ENCODE measurements around the gene ABCA4.
"Not testable (repeated sequence)": the region's sequence is repeated elsewhere in the genome, so short reads cannot be mapped to it uniquely, and the experiment has no call there.

ABCA4 gene

DNA sequence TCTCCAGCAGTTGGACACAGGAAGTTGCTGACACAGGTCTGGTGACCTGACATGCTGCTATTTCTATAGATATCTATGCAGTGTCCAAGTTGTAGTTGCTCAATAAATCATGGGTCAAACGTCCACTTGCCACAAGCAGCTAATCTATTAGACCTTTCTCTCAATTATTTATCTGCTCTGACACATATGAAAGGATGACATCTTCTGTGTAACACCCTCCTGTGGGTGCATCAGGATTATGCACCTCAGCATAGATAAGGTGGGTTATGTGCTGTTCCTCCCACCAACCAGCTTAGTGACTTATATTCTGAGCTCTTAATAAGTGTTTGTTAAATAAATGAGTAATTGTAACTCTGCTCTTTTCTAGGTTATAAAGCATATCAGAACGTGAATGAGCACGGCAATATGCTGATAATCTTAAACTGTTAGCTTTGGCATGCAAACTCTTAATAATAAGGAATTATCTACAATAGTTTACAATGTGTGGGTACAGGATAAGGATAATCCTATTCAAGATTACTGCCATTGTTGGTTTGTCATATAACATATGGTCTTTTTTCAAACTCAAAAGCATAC, 121.0 kb downstream of the ABCA4 start:
- POLR2A ChIA-PET, result no interaction called here
- CTCF ChIA-PET, result interaction anchor here (0.7 to 1.3 kb wide), 3 partner anchors 39 to 336 kb away, joined by 3 to 6 read pairs (median 3); no protein-coding TSS in a partner anchor
- H3K9me3 ChIP-seq (ENCODE audit: control insufficient read depth, insufficient read depth, low read depth, low read length), result no peaks in the 10 kb centered on the region
- H3K27ac ChIP-seq (ENCODE audit: extremely low read depth, low read depth, low read length), result no peak overlapping the region
- no peaks in the 10 kb centered on the region for H3K4me1 ChIP-seq (ENCODE audit: control insufficient read depth, insufficient read depth, low read length)
- TF ChIP-seq ZNF529 (tag by site-specific recombination; IDR thresholded peaks at IDR 0.05; ENCODE audit: insufficient replicate concordance), result no peak
- TF ChIP-seq ZNF292 (tag by site-specific recombination; IDR thresholded peaks at IDR 0.05; ENCODE audit: borderline replicate concordance, low read depth), result no peak
- no peak for TF ChIP-seq ZNF140 (tag by site-specific recombination; IDR thresholded peaks at IDR 0.05)
- TF ChIP-seq ZBTB17 (tag by site-specific recombination; IDR thresholded peaks at IDR 0.05), result no peak
- no peak for TF ChIP-seq ZNF24 (tag by site-specific recombination; IDR thresholded peaks at IDR 0.05)
- TF ChIP-seq ZBTB1 (tag by site-specific recombination; IDR thresholded peaks at IDR 0.05), result no peak
- no peak for TF ChIP-seq TRIM28 (IDR thresholded peaks at IDR 0.05; ENCODE audit: borderline replicate concordance, low read length)
- no peak for TF ChIP-seq INSM2 (tag by site-specific recombination; IDR thresholded peaks at IDR 0.05)
- no peak for TF ChIP-seq ZBTB48 (tag by site-specific recombination; IDR thresholded peaks at IDR 0.05)
- no peak for TF ChIP-seq ZFP37 (tag by site-specific recombination; IDR thresholded peaks at IDR 0.05)
- no peak for TF ChIP-seq ZNF311 (tag by site-specific recombination; IDR thresholded peaks at IDR 0.05; ENCODE audit: borderline replicate concordance)
- TF ChIP-seq ZNF600 (tag by site-specific recombination; IDR thresholded peaks at IDR 0.05), result no peak
- no peak for TF ChIP-seq SP7 (tag by site-specific recombination; IDR thresholded peaks at IDR 0.05)
- no peak for TF ChIP-seq ZNF16 (tag by site-specific recombination; IDR thresholded peaks at IDR 0.05; ENCODE audit: low read depth)
- no peak for TF ChIP-seq ZBTB21 (tag by site-specific recombination; IDR thresholded peaks at IDR 0.05)
- TF ChIP-seq, protein P1, sequence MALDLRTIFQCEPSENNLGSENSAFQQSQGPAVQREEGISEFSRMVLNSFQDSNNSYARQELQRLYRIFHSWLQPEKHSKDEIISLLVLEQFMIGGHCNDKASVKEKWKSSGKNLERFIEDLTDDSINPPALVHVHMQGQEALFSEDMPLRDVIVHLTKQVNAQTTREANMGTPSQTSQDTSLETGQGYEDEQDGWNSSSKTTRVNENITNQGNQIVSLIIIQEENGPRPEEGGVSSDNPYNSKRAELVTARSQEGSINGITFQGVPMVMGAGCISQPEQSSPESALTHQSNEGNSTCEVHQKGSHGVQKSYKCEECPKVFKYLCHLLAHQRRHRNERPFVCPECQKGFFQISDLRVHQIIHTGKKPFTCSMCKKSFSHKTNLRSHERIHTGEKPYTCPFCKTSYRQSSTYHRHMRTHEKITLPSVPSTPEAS (tag by site-specific recombination; IDR thresholded peaks at IDR 0.05), result no peak
- no peak for TF ChIP-seq KLF1 (tag by site-specific recombination; IDR thresholded peaks at IDR 0.05)
- TF ChIP-seq ZNF239 (tag by site-specific recombination; IDR thresholded peaks at IDR 0.05), result no peak
- H3K36me3 ChIP-seq (ENCODE audit: control insufficient read depth in 2 of 2, insufficient read depth in 1 of 2, low read length in 2 of 2), result no peaks in the 10 kb centered on the region
- H3K4me3 ChIP-seq (ENCODE audit: low read depth, low read length), result no peak overlapping the region

DNA sequence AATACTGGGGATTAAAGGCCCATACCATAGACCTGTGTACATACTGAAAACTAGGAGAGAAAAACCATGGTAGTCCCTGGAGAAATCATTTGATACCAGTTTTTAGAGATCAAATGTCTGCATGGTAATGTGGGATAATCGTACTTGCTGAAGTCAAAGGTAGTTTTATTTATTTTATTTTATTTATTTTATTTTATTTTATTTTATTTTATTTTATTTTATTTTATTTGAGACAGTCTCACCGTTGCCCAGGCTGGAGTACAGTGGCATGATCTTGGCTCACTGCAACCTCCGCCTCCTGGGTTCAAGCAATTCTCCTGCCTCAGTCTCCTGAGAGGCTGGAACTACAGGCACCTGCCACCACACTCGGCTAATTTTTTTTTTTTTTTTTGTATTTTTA, 122.4 kb downstream of the ABCA4 start:
- H3K4me3 ChIP-seq (ENCODE audit: low read depth, low read length); H3K36me3 ChIP-seq (ENCODE audit: control insufficient read depth in 2 of 2, insufficient read depth in 1 of 2, low read length in 2 of 2); CTCF ChIA-PET; H3K27ac ChIP-seq (ENCODE audit: extremely low read depth, low read depth, low read length); H3K4me1 ChIP-seq (ENCODE audit: control insufficient read depth, insufficient read depth, low read length); H3K9me3 ChIP-seq (ENCODE audit: control insufficient read depth, insufficient read depth, low read depth, low read length); POLR2A ChIA-PET: not testable (repeated sequence)

GRCh38 chr1:93997756-93998155, 123.2 kb downstream of the ABCA4 start:
- Histone ChIP-seq H3K4me1 (ENCODE audit: control insufficient read depth, insufficient read depth, low read length) (no peaks in the 10 kb centered on the region), H3K36me3 (ENCODE audit: control insufficient read depth in 2 of 2, insufficient read depth in 1 of 2, low read length in 2 of 2) (no peaks in the 10 kb centered on the region), H3K4me3 (ENCODE audit: low read depth, low read length) (no peak overlapping the region), H3K27ac (ENCODE audit: extremely low read depth, low read depth, low read length) (no peak overlapping the region), H3K9me3 (ENCODE audit: control insufficient read depth, insufficient read depth, low read depth, low read length) (no peaks in the 10 kb centered on the region)
- POLR2A ChIA-PET, result no interaction called here
- CTCF ChIA-PET, result interaction anchor here (0.7 to 1.3 kb wide), 3 partner anchors 20 to 1046 kb away, joined by 3 to 5 read pairs (median 3); no protein-coding TSS in a partner anchor
- no peak for TF ChIP-seq ZNF830 (tag by site-specific recombination; IDR thresholded peaks at IDR 0.05; ENCODE audit: low read depth)
- no peak for TF ChIP-seq ZNF324 (tag by site-specific recombination; IDR thresholded peaks at IDR 0.05)

Measured in HEK293 (cell line).